HEK293 (cell line): ENCODE measurements around the gene PRKCD.

ENCODE experiments used
- CTCF ChIA-PET: fragments of 350-600 bp; formaldehyde crosslinking; extraction: SDS; loops from one replicate; lab custom pipeline; 2021; ENCODE audit warnings: antibody characterized with exemption; lab: Yijun Ruan, JAX
- POLR2A ChIA-PET: fragments of 300-600 bp; formaldehyde crosslinking; extraction: SDS; loops from one replicate; lab custom pipeline; 2020; ENCODE audit warnings: antibody characterized with exemption, inconsistent platforms; lab: Yijun Ruan, JAX
- H3K27ac ChIP-seq: fragments of 200-500 bp; sonication (Bioruptor generic); 2 replicates; pipeline ENCODE4 v1.5.1; 2014; ENCODE audit warnings: low read depth, low read length, control low read depth, inconsistent platforms; ENCODE audit errors: extremely low read depth
- H3K36me3 ChIP-seq, 2 experiments: fragments of 200-500 bp in 1 of 2; sonication (Bioruptor generic) in 1 of 2; 1 replicate in 1 of 2; 2 replicates in 1 of 2; pipeline ENCODE4 v1.5.1; 2014 to 2017; ENCODE audit warnings: inconsistent platforms in 2 of 2, low read length in 2 of 2; ENCODE audit not compliant: control insufficient read depth in 2 of 2, insufficient read depth in 1 of 2
- H3K4me1 ChIP-seq: fragments of 200-500 bp; sonication (Bioruptor generic); 2 replicates; pipeline ENCODE4 v1.5.1; 2014; ENCODE audit warnings: mild to moderate bottlenecking, low read length, inconsistent platforms; ENCODE audit not compliant: control insufficient read depth, insufficient read depth
- H3K4me3 ChIP-seq: 2 replicates; pipeline ENCODE4 v1.5.1; 2011; ENCODE audit warnings: low read depth, mild to moderate bottlenecking, control low read depth, low read length, moderate library complexity
- H3K9me3 ChIP-seq: fragments of 200-500 bp; sonication (Bioruptor generic); 2 replicates; pipeline ENCODE4 v1.5.1; 2014; ENCODE audit warnings: low read depth, low read length, inconsistent platforms; ENCODE audit not compliant: control insufficient read depth, insufficient read depth
- GLIS2 ChIP-seq: fragments of 450-650 bp; formaldehyde crosslinking; IDR thresholded peaks from 2 replicates; pipeline ENCODE4 v1.5.1; 2016; ENCODE audit warnings: missing biosample characterization, missing genetic modification characterization
- HOXA7 ChIP-seq: sonication (generic); formaldehyde crosslinking; IDR thresholded peaks from 2 replicates; pipeline ENCODE4 v1.8.1; 2022; ENCODE audit warnings: missing genetic modification reagents, borderline replicate concordance
- OSR2 ChIP-seq: fragments of 450-650 bp; formaldehyde crosslinking; IDR thresholded peaks from 2 replicates; pipeline ENCODE4 v1.5.1; 2016; ENCODE audit warnings: missing biosample characterization, missing genetic modification characterization
- SP7 ChIP-seq: fragments of 450-650 bp; formaldehyde crosslinking; IDR thresholded peaks from 2 replicates; pipeline ENCODE4 v1.5.1; 2016; ENCODE audit warnings: missing biosample characterization, missing genetic modification characterization
- ZNF239 ChIP-seq: fragments of 450-650 bp; formaldehyde crosslinking; IDR thresholded peaks from 2 replicates; pipeline ENCODE4 v1.5.1; 2016; ENCODE audit warnings: missing biosample characterization, missing genetic modification characterization
- ZNF311 ChIP-seq: fragments of 450-650 bp; formaldehyde crosslinking; IDR thresholded peaks from 2 replicates; pipeline ENCODE4 v1.5.1; 2017; ENCODE audit warnings: missing biosample characterization, missing genetic modification characterization, borderline replicate concordance
- ZNF366 ChIP-seq: fragments of 450-650 bp; formaldehyde crosslinking; conservative IDR thresholded peaks from 2 replicates; pipeline ENCODE4 v1.5.1; 2016; ENCODE audit warnings: missing biosample characterization, missing genetic modification characterization
- ZNF423 ChIP-seq: fragments of 450-650 bp; formaldehyde crosslinking; IDR thresholded peaks from 2 replicates; pipeline ENCODE4 v1.5.1; 2016; ENCODE audit warnings: missing biosample characterization, missing genetic modification characterization
- ZNF433 ChIP-seq: fragments of 450-650 bp; formaldehyde crosslinking; IDR thresholded peaks from 2 replicates; pipeline ENCODE4 v1.5.1; 2016; ENCODE audit warnings: missing biosample characterization, missing genetic modification characterization, low read depth
- ZNF558 ChIP-seq: fragments of 450-650 bp; formaldehyde crosslinking; IDR thresholded peaks from 2 replicates; pipeline ENCODE4 v1.5.1; 2016; ENCODE audit warnings: missing biosample characterization, missing genetic modification characterization
- ZNF626 ChIP-seq: fragments of 450-650 bp; sonication (Bioruptor Pico); formaldehyde crosslinking; IDR thresholded peaks from 2 replicates; pipeline ENCODE4 v1.5.1; 2018; ENCODE audit warnings: missing biosample characterization, missing genetic modification characterization, inconsistent platforms
- TF ChIP-seq, protein P1 (sequence below): fragments of 450-650 bp; formaldehyde crosslinking; IDR thresholded peaks from 2 replicates; pipeline ENCODE4 v1.5.1; 2016; ENCODE audit warnings: missing biosample characterization, missing genetic modification characterization
- TF ChIP-seq, protein P2 (sequence below): fragments of 450-650 bp; formaldehyde crosslinking; IDR thresholded peaks from 2 replicates; pipeline ENCODE4 v1.5.1; 2016; ENCODE audit warnings: missing biosample characterization, missing genetic modification characterization, low read depth
- TF ChIP-seq, protein P3 (sequence below): fragments of 450-650 bp; formaldehyde crosslinking; IDR thresholded peaks from 2 replicates; pipeline ENCODE4 v1.5.1; 2016; ENCODE audit warnings: missing biosample characterization, missing genetic modification characterization
- TF ChIP-seq, protein P4 (sequence below): fragments of 450-650 bp; formaldehyde crosslinking; IDR thresholded peaks from 2 replicates; pipeline ENCODE4 v1.5.1; 2016; ENCODE audit warnings: missing biosample characterization, missing genetic modification characterization, borderline replicate concordance
- TF ChIP-seq, protein P5 (sequence below): fragments of 450-650 bp; IDR thresholded peaks from 2 replicates; pipeline ENCODE4 v1.5.1; 2018; ENCODE audit warnings: missing biosample characterization, mild to moderate bottlenecking, missing genetic modification characterization

PRKCD gene

DNA sequence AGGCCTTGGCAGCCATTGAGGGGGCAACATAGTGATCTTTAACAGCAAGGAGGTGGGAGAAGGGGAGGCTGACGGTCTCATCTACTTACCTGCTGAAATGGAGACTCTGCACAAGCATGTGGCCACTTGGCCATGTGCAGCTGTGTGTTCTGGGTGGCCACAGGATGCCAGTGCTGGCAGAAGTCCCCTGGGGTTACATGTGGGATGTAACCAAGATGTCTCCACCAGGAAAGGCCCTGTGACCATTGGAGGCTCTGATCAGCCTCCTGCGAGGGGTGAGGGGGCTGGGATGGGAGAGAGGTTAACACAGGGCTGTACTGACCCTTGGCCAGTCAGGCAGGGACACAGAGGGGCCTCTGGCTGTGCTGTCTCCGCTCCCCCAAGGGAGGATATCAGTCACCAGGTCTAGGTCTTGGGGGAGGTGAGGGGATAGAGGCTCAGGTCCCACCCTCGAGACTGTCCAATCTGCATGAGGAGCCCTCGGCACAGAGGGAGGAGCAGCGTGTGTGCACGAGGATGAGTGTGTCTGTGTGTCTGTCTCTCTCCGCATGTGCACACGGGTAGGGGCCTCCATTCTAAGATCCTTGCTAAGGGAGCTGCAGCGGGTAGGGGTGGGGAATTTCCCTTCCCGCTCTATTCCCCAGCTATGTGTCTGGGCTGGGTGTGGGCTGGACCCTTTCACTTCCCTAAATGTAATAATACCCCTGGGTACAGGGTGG is 19.5 kb downstream of the PRKCD start:
- TF ChIP-seq, protein P1, sequence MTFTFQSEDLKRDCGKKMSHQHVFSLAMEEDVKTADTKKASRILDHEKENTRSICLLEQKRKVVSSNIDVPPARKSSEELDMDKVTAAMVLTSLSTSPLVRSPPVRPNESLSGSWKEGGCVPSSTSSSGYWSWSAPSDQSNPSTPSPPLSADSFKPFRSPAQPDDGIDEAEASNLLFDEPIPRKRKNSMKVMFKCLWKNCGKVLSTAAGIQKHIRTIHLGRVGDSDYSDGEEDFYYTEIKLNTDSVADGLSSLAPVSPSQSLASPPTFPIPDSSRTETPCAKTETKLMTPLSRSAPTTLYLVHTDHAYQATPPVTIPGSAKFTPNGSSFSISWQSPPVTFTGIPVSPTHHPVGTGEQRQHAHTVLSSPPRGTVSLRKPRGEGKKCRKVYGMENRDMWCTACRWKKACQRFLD (tag by site-specific recombination): no peak
- TF ChIP-seq ZNF423 (tag by site-specific recombination) (no peak), OSR2 (tag by site-specific recombination) (no peak), ZNF626 (no peak), ZNF558 (tag by site-specific recombination) (no peak), GLIS2 (tag by site-specific recombination) (no peak), ZNF239 (no peak), SP7 (tag by site-specific recombination) (no peak), ZNF366 (no peak), ZNF433 (no peak)
- TF ChIP-seq, protein P2, sequence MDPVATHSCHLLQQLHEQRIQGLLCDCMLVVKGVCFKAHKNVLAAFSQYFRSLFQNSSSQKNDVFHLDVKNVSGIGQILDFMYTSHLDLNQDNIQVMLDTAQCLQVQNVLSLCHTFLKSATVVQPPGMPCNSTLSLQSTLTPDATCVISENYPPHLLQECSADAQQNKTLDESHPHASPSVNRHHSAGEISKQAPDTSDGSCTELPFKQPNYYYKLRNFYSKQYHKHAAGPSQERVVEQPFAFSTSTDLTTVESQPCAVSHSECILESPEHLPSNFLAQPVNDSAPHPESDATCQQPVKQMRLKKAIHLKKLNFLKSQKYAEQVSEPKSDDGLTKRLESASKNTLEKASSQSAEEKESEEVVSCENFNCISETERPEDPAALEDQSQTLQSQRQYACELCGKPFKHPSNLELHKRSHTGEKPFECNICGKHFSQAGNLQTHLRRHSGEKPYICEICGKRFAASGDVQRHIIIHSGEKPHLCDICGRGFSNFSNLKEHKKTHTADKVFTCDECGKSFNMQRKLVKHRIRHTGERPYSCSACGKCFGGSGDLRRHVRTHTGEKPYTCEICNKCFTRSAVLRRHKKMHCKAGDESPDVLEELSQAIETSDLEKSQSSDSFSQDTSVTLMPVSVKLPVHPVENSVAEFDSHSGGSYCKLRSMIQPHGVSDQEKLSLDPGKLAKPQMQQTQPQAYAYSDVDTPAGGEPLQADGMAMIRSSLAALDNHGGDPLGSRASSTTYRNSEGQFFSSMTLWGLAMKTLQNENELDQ (tag by site-specific recombination): no peak
- TF ChIP-seq, protein P3, sequence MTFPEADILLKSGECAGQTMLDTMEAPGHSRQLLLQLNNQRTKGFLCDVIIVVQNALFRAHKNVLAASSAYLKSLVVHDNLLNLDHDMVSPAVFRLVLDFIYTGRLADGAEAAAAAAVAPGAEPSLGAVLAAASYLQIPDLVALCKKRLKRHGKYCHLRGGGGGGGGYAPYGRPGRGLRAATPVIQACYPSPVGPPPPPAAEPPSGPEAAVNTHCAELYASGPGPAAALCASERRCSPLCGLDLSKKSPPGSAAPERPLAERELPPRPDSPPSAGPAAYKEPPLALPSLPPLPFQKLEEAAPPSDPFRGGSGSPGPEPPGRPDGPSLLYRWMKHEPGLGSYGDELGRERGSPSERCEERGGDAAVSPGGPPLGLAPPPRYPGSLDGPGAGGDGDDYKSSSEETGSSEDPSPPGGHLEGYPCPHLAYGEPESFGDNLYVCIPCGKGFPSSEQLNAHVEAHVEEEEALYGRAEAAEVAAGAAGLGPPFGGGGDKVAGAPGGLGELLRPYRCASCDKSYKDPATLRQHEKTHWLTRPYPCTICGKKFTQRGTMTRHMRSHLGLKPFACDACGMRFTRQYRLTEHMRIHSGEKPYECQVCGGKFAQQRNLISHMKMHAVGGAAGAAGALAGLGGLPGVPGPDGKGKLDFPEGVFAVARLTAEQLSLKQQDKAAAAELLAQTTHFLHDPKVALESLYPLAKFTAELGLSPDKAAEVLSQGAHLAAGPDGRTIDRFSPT: no peak
- TF ChIP-seq, protein P4, sequence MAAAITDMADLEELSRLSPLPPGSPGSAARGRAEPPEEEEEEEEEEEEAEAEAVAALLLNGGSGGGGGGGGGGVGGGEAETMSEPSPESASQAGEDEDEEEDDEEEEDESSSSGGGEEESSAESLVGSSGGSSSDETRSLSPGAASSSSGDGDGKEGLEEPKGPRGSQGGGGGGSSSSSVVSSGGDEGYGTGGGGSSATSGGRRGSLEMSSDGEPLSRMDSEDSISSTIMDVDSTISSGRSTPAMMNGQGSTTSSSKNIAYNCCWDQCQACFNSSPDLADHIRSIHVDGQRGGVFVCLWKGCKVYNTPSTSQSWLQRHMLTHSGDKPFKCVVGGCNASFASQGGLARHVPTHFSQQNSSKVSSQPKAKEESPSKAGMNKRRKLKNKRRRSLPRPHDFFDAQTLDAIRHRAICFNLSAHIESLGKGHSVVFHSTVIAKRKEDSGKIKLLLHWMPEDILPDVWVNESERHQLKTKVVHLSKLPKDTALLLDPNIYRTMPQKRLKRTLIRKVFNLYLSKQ (tag by site-specific recombination): no peak
- ChIA-PET CTCF (interaction anchor here (0.6 kb wide), 1 partner anchor 41 kb away, joined by 3 read pairs; no protein-coding TSS in a partner anchor), POLR2A (no interaction called here)
- Histone ChIP-seq H3K27ac (no peak overlapping the region), H3K9me3 (no peaks in the 10 kb centered on the region), H3K36me3 (peaks cover 0 to 61% of the 10 kb centered on the region in 2 experiments; a peak in 1 of 3 replicates), H3K4me3 (no peak overlapping the region), H3K4me1 (no peaks in the 10 kb centered on the region)

DNA sequence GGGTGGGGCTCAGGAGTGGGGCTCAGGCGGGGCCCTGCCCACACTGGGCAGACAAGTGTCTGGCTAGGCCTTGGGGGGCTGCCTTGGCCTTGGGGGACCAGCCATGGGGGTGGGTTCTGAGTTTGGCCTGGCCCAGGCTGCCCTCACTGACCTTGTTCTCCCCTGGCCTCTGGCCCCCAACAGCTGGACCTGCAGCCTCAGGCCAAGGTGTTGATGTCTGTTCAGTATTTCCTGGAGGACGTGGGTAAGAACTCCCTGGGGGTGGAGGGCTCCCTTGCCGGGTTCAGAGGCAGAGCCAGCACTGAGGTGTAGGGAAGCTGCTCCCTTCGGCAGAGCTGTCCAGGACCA is 20.0 kb downstream of the PRKCD start:
- H3K4me1 ChIP-seq: no peaks in the 10 kb centered on the region
- H3K27ac ChIP-seq: no peak overlapping the region
- no peaks in the 10 kb centered on the region for H3K9me3 ChIP-seq
- no peak overlapping the region for H3K4me3 ChIP-seq
- H3K36me3 ChIP-seq: peaks cover 0 to 66% of the 10 kb centered on the region in 2 experiments; a peak in 1 of 3 replicates
- POLR2A ChIA-PET: no interaction called here
- TF ChIP-seq, protein P5, sequence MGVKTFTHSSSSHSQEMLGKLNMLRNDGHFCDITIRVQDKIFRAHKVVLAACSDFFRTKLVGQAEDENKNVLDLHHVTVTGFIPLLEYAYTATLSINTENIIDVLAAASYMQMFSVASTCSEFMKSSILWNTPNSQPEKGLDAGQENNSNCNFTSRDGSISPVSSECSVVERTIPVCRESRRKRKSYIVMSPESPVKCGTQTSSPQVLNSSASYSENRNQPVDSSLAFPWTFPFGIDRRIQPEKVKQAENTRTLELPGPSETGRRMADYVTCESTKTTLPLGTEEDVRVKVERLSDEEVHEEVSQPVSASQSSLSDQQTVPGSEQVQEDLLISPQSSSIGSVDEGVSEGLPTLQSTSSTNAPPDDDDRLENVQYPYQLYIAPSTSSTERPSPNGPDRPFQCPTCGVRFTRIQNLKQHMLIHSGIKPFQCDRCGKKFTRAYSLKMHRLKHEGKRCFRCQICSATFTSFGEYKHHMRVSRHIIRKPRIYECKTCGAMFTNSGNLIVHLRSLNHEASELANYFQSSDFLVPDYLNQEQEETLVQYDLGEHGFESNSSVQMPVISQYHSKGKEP (tag by site-specific recombination): no peak
- no peak for TF ChIP-seq HOXA7
- no peak for TF ChIP-seq ZNF311 (tag by site-specific recombination)
- CTCF ChIA-PET: interaction anchor here (0.6 to 1.3 kb wide), 2 partner anchors 41 to 67 kb away, joined by 3 read pairs; no protein-coding TSS in a partner anchor
